Hepatocyte (in vitro differentiated cells): Measurements from ENCODE around the gene SV2A. TPM values are rescaled to one million over a fixed set of nuclear protein-coding genes. Genes with fewer than 3 reads are reported as not detected.
"Not testable (repeated sequence)": the region's sequence is repeated elsewhere in the genome, so short reads cannot be mapped to it uniquely, and the experiment has no call there.

Experiments
- DNase-seq: peaks from one replicate; pipeline ENCODE4 v3.0.0-alpha.2; 2016; ENCODE audit warnings: low spot score
- H2AFZ ChIP-seq: fragments of 200-600 bp; sonication (generic); 2 replicates; pipeline ENCODE4 v1.6.0; 2016; ENCODE audit warnings: antibody characterized with exemption, mild to moderate bottlenecking
- H3K27ac ChIP-seq: fragments of 200-600 bp; sonication (generic); 2 replicates; pipeline ENCODE4 v1.5.1; 2016; ENCODE audit warnings: mild to moderate bottlenecking
- H3K27me3 ChIP-seq: fragments of 200-600 bp; sonication (generic); 2 replicates; pipeline ENCODE4 v1.6.1; 2016
- H3K36me3 ChIP-seq: fragments of 200-600 bp; sonication (generic); replicated peaks from 2 replicates; pipeline ENCODE4 v1.5.1; 2016; ENCODE audit warnings: low read depth; ENCODE audit not compliant: insufficient read depth
- H3K4me1 ChIP-seq: fragments of 200-600 bp; sonication (generic); 2 replicates; pipeline ENCODE4 v1.5.1; 2016; ENCODE audit warnings: mild to moderate bottlenecking, moderate library complexity; ENCODE audit not compliant: insufficient read depth
- H3K4me2 ChIP-seq: fragments of 200-600 bp; sonication (generic); 2 replicates; pipeline ENCODE4 v1.6.0; 2016
- H3K4me3 ChIP-seq: fragments of 200-600 bp; sonication (generic); 2 replicates; pipeline ENCODE4 v1.5.1; 2016; ENCODE audit warnings: mild to moderate bottlenecking
- H3K79me2 ChIP-seq: fragments of 200-600 bp; sonication (generic); 2 replicates; pipeline ENCODE4 v1.6.0; 2017; ENCODE audit warnings: mild to moderate bottlenecking
- H3K9me2 ChIP-seq: fragments of 200-600 bp; sonication (generic); replicated peaks from 2 replicates; pipeline ENCODE4 v1.6.0; 2017; ENCODE audit warnings: mild to moderate bottlenecking; ENCODE audit not compliant: insufficient read depth
- H3K9me3 ChIP-seq: fragments of 200-600 bp; sonication (generic); 2 replicates; pipeline ENCODE4 v1.5.1; 2016; ENCODE audit warnings: low read depth, mild to moderate bottlenecking
- H4K20me1 ChIP-seq: fragments of 200-600 bp; sonication (generic); 2 replicates; pipeline ENCODE4 v1.6.0; 2016; ENCODE audit warnings: mild to moderate bottlenecking; ENCODE audit not compliant: insufficient read depth, poor library complexity, severe bottlenecking
- CTCF ChIP-seq: fragments of 200-600 bp; sonication (generic); IDR thresholded peaks from 2 replicates; pipeline ENCODE4 v1.5.1; 2016; ENCODE audit warnings: antibody characterized with exemption, mild to moderate bottlenecking; ENCODE audit not compliant: poor library complexity
- EZH2 ChIP-seq: fragments of 200-600 bp; sonication (generic); IDR thresholded peaks from 2 replicates; pipeline ENCODE4 v1.6.1; 2016; ENCODE audit warnings: antibody characterized with exemption, mild to moderate bottlenecking, borderline replicate concordance
- EZH2phosphoT487 ChIP-seq: fragments of 200-600 bp; sonication (generic); IDR thresholded peaks from one replicate; pipeline ENCODE4 v1.6.1; 2018; ENCODE audit warnings: antibody characterized with exemption, mild to moderate bottlenecking, low read depth, moderate library complexity; ENCODE audit not compliant: unreplicated experiment, severe bottlenecking
- WGBS: methylation state at CpG from one replicate; pipeline ENCODE4 v1.1.6; 2016; ENCODE audit warnings: low lambda C conversion rate; ENCODE audit errors: missing lambda C conversion rate; 5-methylcytosine and 5-hydroxymethylcytosine counted together
- polyA plus RNA-seq: library from polyadenylated mRNA; unstranded; fragments of >200 nt; fragmentation: Nextera tagmentation; extraction: Ambion mirVana; gene quantifications from 2 replicates; pipeline ENCODE4 v1.2.1, GENCODE V29; 2016
- total RNA-seq: library from RNA; depleted of rRNA; stranded (reverse); fragments of >200 nt; gene quantifications from 2 replicates; pipeline ENCODE4 v1.2.3, GENCODE V29; 2014

Gene SV2A
- total and polyA plus RNA-seq, 2 experiments from 2014 or later = 5.0 to 5.5 TPM

GRCh38 chr1:149888999-149889289 lies 28.7 kb downstream of the SV2A start:
- no peak for TF ChIP-seq EZH2phosphoT487
- no peak for TF ChIP-seq EZH2
- no peak for TF ChIP-seq CTCF
- H3K4me3 ChIP-seq = peak overlapping the region; percentile 35
- WGBS = 22% methylated on average over 6 of the region's 6 CpGs

DNA sequence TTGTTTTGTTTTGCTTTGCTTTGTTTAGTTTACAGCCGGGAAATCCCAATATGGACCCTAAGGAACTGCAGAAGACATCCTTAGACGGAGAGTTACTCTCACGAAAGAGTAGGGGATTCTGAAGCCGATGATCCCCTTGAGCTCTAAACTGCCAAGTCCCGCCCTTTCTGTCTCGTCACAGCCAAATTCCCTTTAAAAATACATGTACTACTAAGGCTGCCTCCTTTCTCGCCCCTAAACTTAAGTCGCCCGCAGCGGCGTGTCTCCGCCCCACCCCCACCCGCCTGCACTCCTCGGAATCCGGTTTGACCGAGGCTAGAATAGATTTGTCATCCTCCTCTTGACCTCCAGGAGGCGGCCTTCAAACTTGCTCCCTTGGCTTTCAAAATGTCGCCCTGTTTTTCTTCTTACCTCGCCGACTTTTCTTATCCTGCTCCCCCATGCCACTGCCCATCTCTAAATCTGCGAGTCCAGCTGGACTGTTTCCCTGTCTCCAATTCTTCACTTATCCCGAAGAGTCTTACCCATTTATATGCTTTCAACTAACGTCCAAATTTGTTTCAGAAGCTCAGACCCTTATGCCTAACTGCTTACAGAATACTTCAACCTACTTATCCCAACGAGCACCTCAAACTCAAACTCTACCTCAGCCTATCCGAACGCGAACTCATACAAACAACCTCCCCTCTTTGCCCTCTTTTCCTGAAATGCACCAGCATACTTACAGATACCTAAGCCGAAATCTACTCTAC lies 29.2 kb downstream of the SV2A start:
- peak overlapping the region; percentile 98 for H3K27ac ChIP-seq
- H2AFZ ChIP-seq = peak overlapping the region; percentile 61
- peaks cover 21% of the 10 kb centered on the region for H3K79me2 ChIP-seq
- H3K36me3 ChIP-seq = no peaks in the 10 kb centered on the region
- peak; percentile 93 for DNase-seq
- 3% methylated on average over 28 of the region's 28 CpGs for WGBS
- H3K9me3 ChIP-seq = no peaks in the 10 kb centered on the region
- no peaks in the 10 kb centered on the region for H3K27me3 ChIP-seq
- H3K9me2 ChIP-seq = no peaks in the 10 kb centered on the region
- peak overlapping the region; percentile 73 for H3K4me2 ChIP-seq
- H3K4me3 ChIP-seq = peak overlapping the region; percentile 35
- H4K20me1 ChIP-seq = peaks cover 25% of the 10 kb centered on the region
- peaks cover 14% of the 10 kb centered on the region for H3K4me1 ChIP-seq
- TF ChIP-seq EZH2phosphoT487 = no peak
- TF ChIP-seq CTCF = peak; percentile 61

More at GRCh38 chr1:149888999-149889289, 28.7 kb downstream of the SV2A start:
- Histone ChIP-seq H3K9me3 (no peaks in the 10 kb centered on the region), H3K4me1 (peaks cover 13% of the 10 kb centered on the region), H3K27me3 (no peaks in the 10 kb centered on the region), H3K4me2 (peak overlapping the region; percentile 73), H3K9me2 (no peaks in the 10 kb centered on the region), H3K27ac (peak overlapping the region; percentile 98), H2AFZ (peak overlapping the region; percentile 61), H4K20me1 (peaks cover 20% of the 10 kb centered on the region), H3K79me2 (peaks cover 16% of the 10 kb centered on the region), H3K36me3 (no peaks in the 10 kb centered on the region)
- peak; percentile 64 for DNase-seq

DNA sequence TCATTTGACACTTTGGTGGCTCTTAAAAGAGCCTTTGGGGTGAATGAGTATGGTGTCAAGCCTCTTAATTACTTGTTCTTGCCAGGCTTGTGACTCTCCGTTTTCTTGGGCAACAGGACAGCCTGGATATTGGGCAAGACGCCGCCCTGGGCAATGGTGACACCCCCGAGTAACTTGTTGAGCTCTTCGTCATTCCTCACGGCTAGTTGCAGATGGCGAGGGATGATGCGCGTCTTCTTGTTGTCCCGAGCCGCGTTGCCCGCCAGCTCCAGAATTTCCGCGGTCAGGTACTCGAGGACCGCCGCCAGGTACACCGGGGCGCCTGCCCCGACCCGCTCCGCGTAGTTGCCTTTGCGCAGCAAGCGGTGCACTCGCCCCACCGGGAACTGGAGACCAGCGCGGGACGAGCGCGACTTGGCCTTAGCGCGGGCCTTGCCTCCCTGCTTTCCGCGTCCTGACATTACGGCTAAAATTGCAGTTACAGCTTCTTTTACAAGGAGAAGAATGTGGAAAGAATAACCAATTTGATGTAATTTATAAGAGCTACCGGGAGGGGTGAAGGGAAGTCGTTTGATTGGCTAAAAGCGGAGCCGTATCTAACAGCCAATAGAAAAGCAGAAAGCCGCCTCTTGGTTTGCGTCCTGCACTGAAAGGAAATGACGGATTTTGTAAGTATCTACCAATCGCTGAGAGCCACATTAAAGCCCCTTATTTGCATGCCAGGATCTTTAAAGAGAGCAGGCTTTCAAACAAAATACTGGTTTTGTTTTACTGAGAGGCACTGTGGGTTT lies 30.0 kb downstream of the SV2A start:
- Histone ChIP-seq H3K9me2 (no peaks in the 10 kb centered on the region), H3K4me2 (peak overlapping the region; percentile 86), H4K20me1 (peaks cover 30% of the 10 kb centered on the region), H3K27me3 (no peaks in the 10 kb centered on the region), H3K36me3 (no peaks in the 10 kb centered on the region), H2AFZ (no peak overlapping the region), H3K4me3 (peak overlapping the region; percentile 47), H3K4me1 (peaks cover 14% of the 10 kb centered on the region), H3K9me3 (no peaks in the 10 kb centered on the region), H3K79me2 (peaks cover 29% of the 10 kb centered on the region), H3K27ac (peak overlapping the region; percentile 98)
- TF ChIP-seq CTCF = no peak
- TF ChIP-seq EZH2phosphoT487 = no peak
- TF ChIP-seq EZH2 = no peak
- WGBS = 1% methylated on average over 46 of the region's 46 CpGs
- peak; percentile 95 for DNase-seq

DNA sequence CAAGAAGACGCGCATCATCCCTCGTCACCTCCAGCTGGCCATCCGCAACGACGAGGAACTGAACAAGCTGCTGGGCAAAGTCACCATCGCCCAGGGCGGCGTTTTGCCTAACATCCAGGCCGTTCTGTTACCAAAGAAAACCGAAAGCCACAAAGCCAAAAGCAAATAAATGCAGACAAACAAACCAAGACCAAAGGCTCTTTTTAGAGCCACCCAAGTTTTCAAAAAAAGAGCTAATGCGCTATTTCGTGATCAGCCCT lies 30.5 kb downstream of the SV2A start:
- 1% methylated on average over 13 of the region's 13 CpGs for WGBS
- Histone ChIP-seq H3K4me3 (peak overlapping the region; percentile 47), H3K79me2 (peaks cover 34% of the 10 kb centered on the region)

More for the DNA sequence above, 30.5 kb downstream of the SV2A start:
- peaks cover 14% of the 10 kb centered on the region for H3K4me1 ChIP-seq
- not testable (repeated sequence) for H3K9me3 ChIP-seq, H3K27me3 ChIP-seq, H3K9me2 ChIP-seq, DNase-seq, H3K36me3 ChIP-seq, H2AFZ ChIP-seq
- H3K27ac ChIP-seq = peak overlapping the region; percentile 98
- H4K20me1 ChIP-seq = peaks cover 35% of the 10 kb centered on the region
- peak overlapping the region; percentile 86 for H3K4me2 ChIP-seq
